ENCODE data around the gene DDX47. TPM values are rescaled to one million over a fixed set of nuclear protein-coding genes. Genes with fewer than 3 reads are reported as not detected.
"Not testable (repeated sequence)": the region's sequence is repeated elsewhere in the genome, so short reads cannot be mapped to it uniquely, and the experiment has no call there.

Gene DDX47
- total RNA-seq, 1 donor from 2014 or later, result 85.5 TPM

GRCh38 chr12:12870465-12870864, 57.3 kb downstream of the DDX47 start:
- intact Hi-C loops (cut with micrococcal nuclease), result no loop called here

GRCh38 chr12:12871587-12872138, 58.5 kb downstream of the DDX47 start:
- intact Hi-C loops (cut with micrococcal nuclease), result no loop called here

- intact Hi-C loops (cut with micrococcal nuclease), result no loop called here
Measured at GRCh38 chr12:12872139-12872933, 59.2 kb downstream of the DDX47 start.

- intact Hi-C loops (cut with micrococcal nuclease), result no loop called here
Measured at GRCh38 chr12:12872934-12873275, 59.8 kb downstream of the DDX47 start.

- intact Hi-C loops (cut with micrococcal nuclease), result no loop called here
Measured at GRCh38 chr12:12874029-12874428, 60.9 kb downstream of the DDX47 start.

- intact Hi-C loops (cut with micrococcal nuclease), result not testable (repeated sequence)
Measured at GRCh38 chr12:12875301-12875700, 62.2 kb downstream of the DDX47 start.

GRCh38 chr12:12877153-12877768, 64.1 kb downstream of the DDX47 start:
- intact Hi-C loops (cut with micrococcal nuclease), result no loop called here

- intact Hi-C loops (cut with micrococcal nuclease), result no loop called here
Measured at GRCh38 chr12:12877781-12878455, 64.8 kb downstream of the DDX47 start.

Other genes with a start within 250 kb of the DDX47 start
- gene CREBL2, start 201.5 kb upstream of the DDX47 start, total RNA-seq, result 15.9 and 17.6 TPM in 2 replicates
- 11.6 and 12.0 TPM in 2 replicates for gene GPR19, start 117.2 kb upstream of the DDX47 start, total RNA-seq
- gene CDKN1B, start 96.0 kb upstream of the DDX47 start, total RNA-seq, result 89.3 and 90.8 TPM in 2 replicates
- 7.9 and 9.5 TPM in 2 replicates for gene APOLD1, start 27.7 kb upstream of the DDX47 start, total RNA-seq
- gene GPRC5A, start 78.2 kb downstream of the DDX47 start, total RNA-seq, result 0.02 TPM in 1 of 2 replicates, not detected in the other
- not detected in 2 replicates for gene GPRC5D, start 138.8 kb downstream of the DDX47 start, total RNA-seq
- gene HEBP1, start 186.9 kb downstream of the DDX47 start, total RNA-seq, result 10.4 TPM in 2 replicates
- gene FAM234B, start 231.0 kb downstream of the DDX47 start, total RNA-seq, result 3.0 and 3.5 TPM in 2 replicates

All from T-helper 2 cell treated with Interferon-gamma antibody and Interleukin-4, amounts not matched to agents 100 ng/mL and 5 ng/mL, for 36 hours (primary cell).